SKM-1 treated with dmso at 0.1 percent for 144 hours (cell line): Measurements from ENCODE around the gene CHAF1A.

Experiments
- DNase-seq: peaks from one replicate; lab custom pipeline; 2025; ENCODE audit not compliant: unreplicated experiment; lab: John Stamatoyannopoulos, UW

Gene CHAF1A

GRCh38 chr19:4432918-4433506, 30.6 kb downstream of the CHAF1A start:
- no peak for DNase-seq

- DNase-seq, result no peak
These were observed 32.0 kb downstream of the CHAF1A start for GRCh38 chr19:4434391-4434790.

- DNase-seq, result no peak
These were observed 33.8 kb downstream of the CHAF1A start for GRCh38 chr19:4436231-4436630.

- DNase-seq, result no peak
These were observed 34.7 kb downstream of the CHAF1A start for GRCh38 chr19:4437103-4437502.

- DNase-seq, result no peak
These were observed 36.8 kb downstream of the CHAF1A start for GRCh38 chr19:4439243-4439642.

- DNase-seq, result no peak
These were observed 39.8 kb downstream of the CHAF1A start for GRCh38 chr19:4441994-4442818.

- no peak for DNase-seq
These were observed 40.3 kb downstream of the CHAF1A start for GRCh38 chr19:4442819-4443146.

- no peak for DNase-seq
These were observed 40.7 kb downstream of the CHAF1A start for GRCh38 chr19:4443188-4443587.

- no peak for DNase-seq
These were observed 41.7 kb downstream of the CHAF1A start for GRCh38 chr19:4443966-4444764.

- DNase-seq, result no peak
These were observed 42.6 kb downstream of the CHAF1A start for GRCh38 chr19:4444765-4445741.

- DNase-seq, result no peak
These were observed 43.7 kb downstream of the CHAF1A start for GRCh38 chr19:4445963-4446703.

GRCh38 chr19:4446704-4447200, 44.3 kb downstream of the CHAF1A start:
- DNase-seq, result no peak

- DNase-seq, result no peak
These were observed 45.1 kb downstream of the CHAF1A start for GRCh38 chr19:4447327-4448146.

- DNase-seq, result no peak
These were observed 45.9 kb downstream of the CHAF1A start for GRCh38 chr19:4448147-4448985.

GRCh38 chr19:4449022-4449638, 46.7 kb downstream of the CHAF1A start:
- no peak for DNase-seq

GRCh38 chr19:4449639-4450028, 47.2 kb downstream of the CHAF1A start:
- no peak for DNase-seq

GRCh38 chr19:4452230-4452990, 50.0 kb downstream of the CHAF1A start:
- no peak for DNase-seq
